Fibroblast of the aortic adventitia (primary cell): ENCODE measurements around the gene RNF43. TPM values are rescaled to one million over a fixed set of nuclear protein-coding genes. Genes with fewer than 3 reads are reported as not detected.

Experiments used
- DNase-seq: peaks from one replicate; pipeline ENCODE4 v3.0.0-alpha.2; 2010; ENCODE audit warnings: low read depth
- H3K4me3 ChIP-seq: 2 replicates; pipeline ENCODE4 v1.5.1; 2011; ENCODE audit warnings: low read depth, mild to moderate bottlenecking, control low read depth, low read length, moderate library complexity
- total RNA-seq: library from RNA; depleted of rRNA; stranded (reverse); fragments of >200 nt; gene quantifications from 2 replicates; pipeline ENCODE4 v1.2.3, GENCODE V29; 2012; ENCODE audit warnings: low replicate concordance
- TF ChIP-seq, protein P1 (sequence below): IDR thresholded peaks from 2 replicates; pipeline ENCODE4 v1.5.1; 2011; ENCODE audit warnings: mild to moderate bottlenecking, low read length, control low read depth, inconsistent platforms; ENCODE audit not compliant: insufficient read depth

The RNF43 gene
- total RNA-seq, 1 donor, result under 0.01 TPM

DNA sequence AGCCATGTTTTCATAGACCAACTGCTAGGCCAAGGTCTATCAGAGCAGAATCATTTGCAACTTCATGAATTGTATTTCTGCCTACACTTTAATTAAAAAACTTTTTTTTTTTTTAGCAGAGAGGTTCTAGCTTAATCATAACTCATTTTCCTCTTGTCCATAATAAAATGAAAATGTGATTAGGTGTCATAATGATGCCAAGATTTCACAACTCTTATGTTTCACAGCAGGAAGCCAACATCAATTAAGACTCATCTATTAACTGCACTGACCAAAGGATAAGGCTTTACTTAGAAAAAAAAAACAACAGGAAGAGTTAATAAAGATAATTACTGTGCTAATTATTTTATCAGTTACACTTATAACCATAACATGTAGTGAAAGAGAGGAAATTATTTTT, 18.9 kb upstream of the RNF43 start:
- TF ChIP-seq, protein P1, sequence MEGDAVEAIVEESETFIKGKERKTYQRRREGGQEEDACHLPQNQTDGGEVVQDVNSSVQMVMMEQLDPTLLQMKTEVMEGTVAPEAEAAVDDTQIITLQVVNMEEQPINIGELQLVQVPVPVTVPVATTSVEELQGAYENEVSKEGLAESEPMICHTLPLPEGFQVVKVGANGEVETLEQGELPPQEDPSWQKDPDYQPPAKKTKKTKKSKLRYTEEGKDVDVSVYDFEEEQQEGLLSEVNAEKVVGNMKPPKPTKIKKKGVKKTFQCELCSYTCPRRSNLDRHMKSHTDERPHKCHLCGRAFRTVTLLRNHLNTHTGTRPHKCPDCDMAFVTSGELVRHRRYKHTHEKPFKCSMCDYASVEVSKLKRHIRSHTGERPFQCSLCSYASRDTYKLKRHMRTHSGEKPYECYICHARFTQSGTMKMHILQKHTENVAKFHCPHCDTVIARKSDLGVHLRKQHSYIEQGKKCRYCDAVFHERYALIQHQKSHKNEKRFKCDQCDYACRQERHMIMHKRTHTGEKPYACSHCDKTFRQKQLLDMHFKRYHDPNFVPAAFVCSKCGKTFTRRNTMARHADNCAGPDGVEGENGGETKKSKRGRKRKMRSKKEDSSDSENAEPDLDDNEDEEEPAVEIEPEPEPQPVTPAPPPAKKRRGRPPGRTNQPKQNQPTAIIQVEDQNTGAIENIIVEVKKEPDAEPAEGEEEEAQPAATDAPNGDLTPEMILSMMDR, result no peak
- no peak overlapping the region for H3K4me3 ChIP-seq
- DNase-seq, result no peak

- no peak overlapping the region for H3K4me3 ChIP-seq
- TF ChIP-seq, protein P1, result no peak
- DNase-seq, result no peak
These were observed 15.7 kb upstream of the RNF43 start for GRCh38 chr17:58432806-58433573.

- DNase-seq, result no peak
- H3K4me3 ChIP-seq, result no peak overlapping the region
- TF ChIP-seq, protein P1, result no peak
These were observed 10.5 kb upstream of the RNF43 start for GRCh38 chr17:58427807-58428206.

GRCh38 chr17:58421711-58422110, 4.4 kb upstream of the RNF43 start:
- DNase-seq, result no peak
- no peak overlapping the region for H3K4me3 ChIP-seq
- TF ChIP-seq, protein P1, result no peak

DNA sequence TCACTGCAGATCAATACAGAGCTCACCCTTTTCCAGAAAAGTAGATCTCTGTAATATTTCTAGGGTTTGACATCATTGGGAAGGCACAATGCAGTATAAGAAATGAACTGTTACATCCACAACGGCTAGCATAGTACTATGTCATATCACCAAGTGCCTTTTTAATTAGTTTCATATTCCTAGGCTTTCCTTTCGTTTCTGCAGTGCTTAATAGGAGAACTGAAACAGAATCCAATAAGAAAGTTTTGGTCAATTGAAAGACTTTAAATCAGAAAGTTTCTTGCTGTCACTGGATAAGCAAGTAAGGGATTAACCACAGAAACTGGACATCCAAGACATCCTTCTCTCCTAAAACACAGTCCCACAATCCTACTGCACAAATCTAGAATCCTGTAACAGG, 3.5 kb upstream of the RNF43 start:
- no peak for DNase-seq
- H3K4me3 ChIP-seq, result no peak overlapping the region
- TF ChIP-seq, protein P1, result no peak

DNA sequence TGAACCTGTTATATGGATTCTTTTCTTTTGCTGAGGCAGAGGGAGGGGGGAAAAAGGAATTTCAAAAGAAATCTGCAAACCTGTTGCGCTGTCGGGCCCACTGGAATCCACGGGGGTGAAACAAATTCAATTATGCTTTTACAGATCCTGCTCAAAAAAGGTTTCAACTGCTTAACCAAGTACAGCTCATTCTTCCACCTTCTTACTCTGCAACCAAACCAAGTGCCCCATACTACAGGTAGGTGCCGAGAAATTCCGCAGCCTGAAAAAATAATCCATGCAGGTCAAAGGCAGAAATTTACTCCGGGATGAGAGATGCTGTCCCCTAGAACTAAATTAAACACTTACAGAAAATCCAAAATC, 416 bp downstream of the RNF43 start:
- TF ChIP-seq, protein P1, result no peak
- H3K4me3 ChIP-seq, result no peak overlapping the region
- DNase-seq, result no peak

GRCh38 chr17:58416396-58416795, 938 bp downstream of the RNF43 start:
- TF ChIP-seq, protein P1, result no peak
- no peak for DNase-seq
- H3K4me3 ChIP-seq, result no peak overlapping the region
